Stimulated activated naive CD8-positive, alpha-beta T cell treated with anti-CD3 and anti-CD28 coated beads, Interleukin-15, Interleukin-2, amounts not matched to agents 100 U/mL and 50 U/mL, for 24 hours (primary cell): ENCODE data around the gene RBM19.

ENCODE experiments used
- ATAC-seq: fragments of 150-1000 bp; cut with Tn5 transposase; one replicate; pipeline ENCODE4 v1.10.0; 2021
- DNase-seq: peaks from one replicate; pipeline ENCODE4 v3.0.0; 2021

RBM19 gene

DNA sequence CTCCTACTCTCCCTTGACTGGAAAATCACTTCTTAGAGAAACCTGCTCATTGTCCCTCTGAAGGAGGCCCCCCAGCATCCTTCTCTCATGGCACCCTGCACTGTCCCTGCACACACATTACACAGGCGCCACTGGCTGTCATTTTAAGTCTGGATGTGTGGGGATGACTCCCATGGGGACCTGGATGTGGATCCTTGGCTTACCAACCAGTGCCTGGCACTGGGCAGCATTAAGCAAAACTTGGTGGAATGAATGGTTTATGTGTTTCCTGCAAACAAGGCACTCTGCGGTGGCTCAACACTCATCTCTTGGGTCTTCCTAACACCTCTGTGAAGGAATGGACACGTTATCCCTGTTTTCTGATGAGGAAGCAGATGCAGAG is 162.4 kb downstream of the RBM19 start:
- DNase-seq (no peak), ATAC-seq (no peak)

- no peak for DNase-seq
- no peak for ATAC-seq
Observed at GRCh38 chr12:113802966-113803758, 163.0 kb downstream of the RBM19 start.

DNA sequence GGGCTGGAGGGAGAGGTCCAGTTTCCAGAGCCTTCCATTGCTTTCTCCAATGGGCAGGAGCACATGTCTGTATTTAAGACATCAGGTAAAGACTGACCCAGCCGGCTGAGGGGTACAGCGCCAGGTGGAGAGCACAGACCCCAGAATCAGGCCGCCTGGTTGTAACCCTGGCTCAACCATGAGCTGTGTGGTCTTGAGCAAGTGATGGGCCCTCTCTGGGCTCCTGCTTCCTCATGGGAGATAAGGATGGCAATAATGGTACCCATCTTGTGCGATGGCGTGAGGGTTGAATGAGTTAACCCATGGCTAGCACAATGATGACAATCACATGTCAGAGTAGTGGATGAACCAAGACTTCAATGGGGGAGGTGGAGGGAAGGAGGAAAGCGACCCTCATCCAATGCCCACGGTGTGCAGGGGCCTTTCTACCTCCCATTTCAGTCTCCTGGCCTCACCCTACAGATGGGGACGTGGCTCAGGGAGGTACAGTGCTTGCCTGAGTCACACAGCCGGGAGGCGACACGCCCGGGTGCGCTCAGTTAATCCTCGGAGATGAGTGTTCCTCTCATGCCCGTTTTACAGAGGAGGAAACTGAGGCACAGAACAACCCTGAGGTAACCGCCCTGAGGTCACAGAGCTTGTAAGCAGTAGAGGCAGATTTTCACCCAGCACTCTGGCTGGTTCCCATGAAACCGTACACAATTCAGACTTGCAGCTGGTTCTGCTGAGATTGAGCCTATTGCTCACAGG is 163.9 kb downstream of the RBM19 start:
- ATAC-seq: no peak
- no peak for DNase-seq

- DNase-seq: no peak
- ATAC-seq: no peak
Observed at GRCh38 chr12:113800201-113800600, 165.9 kb downstream of the RBM19 start.

DNA sequence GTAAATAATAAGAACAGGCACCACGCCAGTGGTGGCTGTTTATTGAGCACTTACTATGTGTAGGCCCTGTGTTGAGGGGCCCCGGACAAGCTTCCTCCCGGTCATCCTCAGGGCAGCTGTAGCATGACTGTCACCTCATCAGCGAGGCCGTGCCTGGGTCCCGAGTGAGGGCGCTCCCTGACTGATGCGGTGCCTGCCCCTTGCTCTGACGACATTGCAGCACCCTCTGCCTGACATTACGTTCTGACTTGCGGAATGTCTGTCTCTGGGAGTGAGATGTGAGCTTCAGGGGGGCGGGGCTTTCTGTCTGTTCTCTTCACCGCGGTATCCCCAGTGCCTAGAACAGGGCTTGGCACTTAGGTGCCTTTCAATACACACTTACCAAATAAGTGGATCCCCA is 167.6 kb downstream of the RBM19 start:
- no peak for ATAC-seq

GRCh38 chr12:113797535-113797868 is 168.6 kb downstream of the RBM19 start:
- no peak for DNase-seq

More for the DNA sequence above, 167.6 kb downstream of the RBM19 start:
- no peak for DNase-seq

GRCh38 chr12:113796852-113797534 is 169.1 kb downstream of the RBM19 start:
- ATAC-seq: no peak

More at GRCh38 chr12:113797535-113797868, 168.6 kb downstream of the RBM19 start:
- no peak for ATAC-seq

DNA sequence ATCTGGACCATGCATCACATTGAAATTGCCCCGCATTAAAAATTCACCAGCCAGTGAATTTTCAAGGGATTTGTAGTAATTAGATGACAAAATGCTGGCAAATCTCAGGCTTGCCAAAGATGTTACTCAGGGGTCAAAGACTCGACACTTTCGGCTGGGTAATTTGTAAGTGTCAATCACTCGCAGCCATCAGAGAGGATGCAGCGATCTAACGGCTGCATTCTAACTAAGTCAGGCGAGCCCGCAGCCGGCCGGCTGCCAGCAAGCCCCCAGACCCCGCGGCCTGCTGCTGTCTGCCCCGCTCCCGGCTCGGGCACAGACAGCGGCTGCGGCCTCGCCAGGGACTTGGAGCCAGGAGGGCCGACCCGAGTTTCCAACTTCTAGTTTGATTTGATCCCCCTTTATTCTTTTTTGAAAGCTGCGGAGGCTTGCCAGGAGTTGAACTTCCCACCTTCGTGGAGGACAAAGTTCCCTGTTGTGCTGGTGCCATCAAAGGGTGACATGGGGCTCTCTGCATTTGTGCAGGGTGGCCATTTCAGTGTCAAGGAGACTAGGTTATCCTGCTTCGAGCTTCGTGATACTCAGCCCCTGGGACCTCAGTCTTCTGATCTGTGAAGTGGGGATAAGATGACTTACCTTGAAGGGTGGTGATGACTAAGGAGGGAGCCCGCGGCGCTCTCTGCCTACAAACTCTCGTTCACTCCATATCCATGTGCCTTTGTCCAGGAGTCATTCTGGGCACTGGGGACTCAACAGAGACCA is 169.9 kb downstream of the RBM19 start:
- no peak for DNase-seq
- ATAC-seq: no peak

More at GRCh38 chr12:113796852-113797534, 169.1 kb downstream of the RBM19 start:
- no peak for DNase-seq

- DNase-seq (no peak), ATAC-seq (no peak)
Observed at GRCh38 chr12:113795445-113795844, 170.7 kb downstream of the RBM19 start.

- DNase-seq: no peak
- ATAC-seq: no peak
Observed at GRCh38 chr12:113794774-113795173, 171.4 kb downstream of the RBM19 start.

GRCh38 chr12:113793250-113793649 is 172.9 kb downstream of the RBM19 start:
- DNase-seq: no peak
- no peak for ATAC-seq

GRCh38 chr12:113792450-113792849 is 173.7 kb downstream of the RBM19 start:
- DNase-seq (no peak), ATAC-seq (no peak)

DNA sequence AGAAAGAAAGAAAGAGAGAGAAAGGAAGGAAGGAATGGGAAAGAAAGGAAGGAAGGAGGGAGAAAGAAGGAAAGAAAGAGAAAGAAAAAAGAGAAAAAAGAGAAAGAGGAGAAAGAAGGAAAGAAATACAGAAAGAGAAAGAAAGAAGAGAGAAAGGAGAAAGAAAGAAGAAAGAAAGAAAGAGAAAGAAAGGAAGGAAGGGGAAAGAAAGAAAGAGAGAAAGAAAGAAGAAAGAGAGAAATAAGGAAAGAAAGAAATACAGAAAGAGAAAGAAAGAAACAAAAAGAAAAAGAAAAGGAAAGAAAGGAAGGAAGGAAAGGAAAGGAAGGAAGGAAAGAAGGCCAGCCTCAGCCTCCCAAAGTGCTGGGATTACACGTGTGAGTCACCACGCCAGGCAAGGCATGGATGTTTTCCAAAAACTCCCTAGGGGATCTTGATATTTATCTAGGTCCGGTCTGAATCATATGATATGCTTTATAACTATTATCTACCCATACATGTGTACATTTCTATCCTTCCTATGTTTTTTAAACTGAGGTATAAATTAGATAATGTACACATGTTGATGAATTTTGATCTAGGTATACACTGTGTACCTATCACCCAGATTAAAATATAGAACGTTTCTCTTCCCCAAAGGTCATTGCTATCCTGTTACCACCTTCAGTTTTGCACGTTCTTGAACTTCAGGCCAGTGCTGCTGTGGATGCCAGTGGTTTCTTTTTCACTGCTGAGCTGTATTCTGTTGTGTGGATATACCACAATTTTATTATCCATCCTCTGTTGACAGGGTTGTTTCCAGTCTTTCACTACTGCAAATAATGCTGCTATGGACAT is 177.9 kb downstream of the RBM19 start:
- DNase-seq: no peak
- ATAC-seq: no peak

- no peak for ATAC-seq
- no peak for DNase-seq
Observed at GRCh38 chr12:113786107-113786506, 180.0 kb downstream of the RBM19 start.

DNA sequence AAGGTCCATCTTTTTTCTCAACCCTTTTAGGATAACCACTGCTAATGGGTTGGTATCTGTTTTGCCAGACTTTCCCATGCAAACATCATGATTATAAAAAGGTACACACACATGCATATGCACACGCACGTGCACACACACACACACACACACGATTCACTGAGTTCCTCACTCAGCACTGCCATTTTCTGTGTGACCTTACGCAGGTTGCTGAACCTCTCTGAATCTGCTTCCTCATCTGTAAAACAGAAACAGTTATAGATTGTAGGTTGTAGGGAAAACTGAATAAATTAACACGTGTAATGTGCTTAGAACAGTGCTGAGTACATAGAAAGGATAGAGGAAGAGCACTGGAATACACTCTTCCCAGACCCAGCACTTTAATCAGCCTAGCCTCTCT is 182.3 kb downstream of the RBM19 start:
- ATAC-seq: no peak

GRCh38 chr12:113782873-113783272 is 183.3 kb downstream of the RBM19 start:
- DNase-seq (no peak), ATAC-seq (no peak)

More for the DNA sequence above, 182.3 kb downstream of the RBM19 start:
- no peak for DNase-seq

GRCh38 chr12:113781415-113782198 is 184.5 kb downstream of the RBM19 start:
- no peak for DNase-seq
- ATAC-seq: no peak

DNA sequence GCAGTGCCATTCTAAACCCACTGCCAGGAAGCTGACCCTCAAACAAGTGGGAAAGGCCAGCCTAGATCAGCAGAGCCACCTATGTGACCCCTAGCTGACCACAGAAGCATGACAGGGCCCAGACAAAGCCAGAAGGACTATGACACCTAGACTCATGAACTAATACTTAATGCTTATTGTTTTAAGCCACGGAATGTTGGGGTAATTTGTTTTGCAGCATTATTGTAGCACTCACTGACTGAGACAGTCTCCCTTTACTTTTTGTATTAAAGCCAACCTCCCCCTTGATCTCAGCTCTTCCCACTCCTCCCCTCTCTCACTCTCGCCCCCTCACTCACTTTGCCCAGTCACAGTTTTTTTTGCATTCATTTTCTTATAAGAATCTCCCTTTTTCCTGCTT is 186.4 kb downstream of the RBM19 start:
- DNase-seq: no peak
- no peak for ATAC-seq

GRCh38 chr12:113778432-113779132 is 187.5 kb downstream of the RBM19 start:
- DNase-seq (no peak), ATAC-seq (no peak)

- DNase-seq: no peak
Observed at GRCh38 chr12:113777751-113778150, 188.4 kb downstream of the RBM19 start.

More at GRCh38 chr12:113777751-113778150, 188.4 kb downstream of the RBM19 start:
- ATAC-seq: no peak
